ENCODE data around the gene FAM209B. TPM values are rescaled to one million over a fixed set of nuclear protein-coding genes. Genes with fewer than 3 reads are reported as not detected.

FAM209B gene
- total and polyA plus RNA-seq, 10 of the 15 experiments (the other 5 are each of a cell fraction or from before 2014, with no cell fraction given) = 0.22 to 0.77 (median 0.41) TPM; not detected in 2

- no peak overlapping the region for H3K4me3 ChIP-seq
- ATAC-seq = no peak
- no peaks in the 10 kb centered on the region for H4K20me1 ChIP-seq (ENCODE audit: control insufficient read depth, insufficient read depth)
- WGBS (ENCODE audit: insufficient coverage, insufficient replicate concordance, low lambda C conversion rate, missing lambda C conversion rate) = 94% methylated on average over 11 of the region's 11 CpGs
- H3K9me3 ChIP-seq (replicated peaks; ENCODE audit: control insufficient read depth, insufficient read depth, low read length) = no peaks in the 10 kb centered on the region
- FAIRE-seq = no peak
- peaks cover 21 to 37% of the 10 kb centered on the region in 2 experiments for H3K36me3 ChIP-seq (ENCODE audit: control insufficient read depth in 2 of 2, insufficient read depth in 2 of 2, low read length in 1 of 2)
- CTCF ChIA-PET = no interaction called here
- H3K79me2 ChIP-seq (ENCODE audit: control insufficient read depth, insufficient read depth, low read length) = no peaks in the 10 kb centered on the region
- in situ Hi-C loops (cut with MboI) = no loop called here
- TF ChIP-seq TCF12 (IDR thresholded peaks at IDR 0.05; ENCODE audit: low read depth, low read length) (no peak), IKZF1 (conservative IDR thresholded peaks at IDR 0.05) (no peak), EP300 (IDR thresholded peaks at IDR 0.05; ENCODE audit: borderline replicate concordance in 1 of 2, control insufficient read depth in 1 of 2, low read depth in 2 of 2, low read length in 2 of 2) (no peak), STAT3 (IDR thresholded peaks at IDR 0.05; ENCODE audit: low read depth, low read length) (no peak), REST (IDR thresholded peaks at IDR 0.05; ENCODE audit: low read depth, low read length) (no peak), NFYB (IDR thresholded peaks at IDR 0.05; ENCODE audit: insufficient read depth, low read depth, low read length) (no peak), NFXL1 (IDR thresholded peaks at IDR 0.05; ENCODE audit: borderline replicate concordance) (no peak)
- POLR2A ChIA-PET = no interaction called here
- no peak overlapping the region for H3K4me2 ChIP-seq (ENCODE audit: control insufficient read depth, insufficient read depth)
- no peak overlapping the region for H3K9ac ChIP-seq (ENCODE audit: control insufficient read depth, insufficient read depth, low read length)
- no peak overlapping the region for H3K27ac ChIP-seq (ENCODE audit: control insufficient read depth, insufficient read depth)
- RAD21 ChIA-PET (ENCODE audit: unreplicated experiment) = no interaction called here
- SMC1A ChIA-PET (ENCODE audit: uncharacterized antibody, unreplicated experiment) = no interaction called here
- no peaks in the 10 kb centered on the region for H3K4me1 ChIP-seq (ENCODE audit: control insufficient read depth, insufficient read depth, low read length)
- no TSS peak for BruUV-seq (replicated peaks)
- no peak overlapping the region for H2AFZ ChIP-seq (ENCODE audit: control insufficient read depth, low read depth, low read length)
- no peak for DNase-seq (ENCODE audit: low read depth, low spot score)
- H3K27me3 ChIP-seq (replicated peaks in 1 of 2; ENCODE audit: control insufficient read depth in 2 of 2, insufficient read depth in 2 of 2, low read length in 1 of 2) = no peaks in the 10 kb centered on the region
- intact Hi-C loops (cut with micrococcal nuclease; ENCODE audit: unreplicated experiment) = no loop called here
These were observed 45.8 kb upstream of the FAM209B start for GRCh38 chr20:56487216-56487615.
